Measurements from ENCODE around the gene GJB3. TPM values are rescaled to one million over a fixed set of nuclear protein-coding genes. Genes with fewer than 3 reads are reported as not detected.

GJB3 gene
- polyA plus RNA-seq, 4 donors: 0.67 to 1.9 (median 0.78) TPM; not detected in 1

- DNase-seq (no peak), FAIRE-seq (no peak)
- no peaks in the 10 kb centered on the region for H3K27me3 ChIP-seq (ENCODE audit: control insufficient read depth in 3 of 3, insufficient read depth in 3 of 3, low read length in 3 of 3)
- H3K36me3 ChIP-seq (ENCODE audit: control insufficient read depth in 3 of 3, insufficient read depth in 2 of 3, low read depth in 1 of 3, low read length in 3 of 3): no peaks in the 10 kb centered on the region
- peaks cover 0 to 13% (median 0%) of the 10 kb centered on the region in 3 donors for H3K4me1 ChIP-seq (ENCODE audit: control insufficient read depth in 3 of 3, insufficient read depth in 2 of 3, low read depth in 1 of 3, low read length in 2 of 3)
- no peak overlapping the region for H3K4me3 ChIP-seq (ENCODE audit: low read depth in 1 of 3, low read length in 3 of 3)
- no peaks in the 10 kb centered on the region for H3K9me3 ChIP-seq (ENCODE audit: control insufficient read depth in 2 of 2, insufficient read depth in 1 of 2, low read depth in 1 of 2, low read length in 1 of 2)
- 59 to 76% (median 70%) methylated on average over 3 of the region's 3 CpGs for WGBS, 3 donors
- H3K27ac ChIP-seq (ENCODE audit: low read depth in 1 of 3, low read length in 2 of 3): no peak overlapping the region
Measured at GRCh38 chr1:34744851-34745250, 36.2 kb upstream of the GJB3 start.

DNA sequence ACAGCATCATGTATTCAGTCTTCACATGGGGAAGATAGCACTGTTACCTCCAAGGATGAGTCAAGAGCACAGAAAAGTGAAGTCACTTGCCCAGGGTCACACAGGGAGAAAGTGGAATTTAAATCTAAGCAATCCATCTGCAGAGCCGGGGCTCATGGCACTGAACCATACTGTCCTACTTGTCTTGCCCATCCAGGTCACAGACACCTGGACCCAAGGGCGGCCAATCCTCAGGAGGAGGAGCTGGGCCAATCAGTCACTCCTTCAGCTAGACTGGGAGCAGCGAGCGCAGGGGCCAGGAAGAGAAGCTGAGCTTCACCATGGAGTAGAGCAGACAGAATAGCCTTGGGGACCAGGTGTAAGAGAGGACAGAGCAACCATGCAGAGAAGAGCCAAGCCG, 35.3 kb upstream of the GJB3 start:
- 83 to 88% (median 86%) methylated on average over 5 of the region's 5 CpGs for WGBS, 3 donors
- Histone ChIP-seq H3K9me3 (ENCODE audit: control insufficient read depth in 2 of 2, insufficient read depth in 1 of 2, low read depth in 1 of 2, low read length in 1 of 2) (no peaks in the 10 kb centered on the region), H3K4me1 (ENCODE audit: control insufficient read depth in 3 of 3, insufficient read depth in 2 of 3, low read depth in 1 of 3, low read length in 2 of 3) (peaks cover 0 to 13% (median 0%) of the 10 kb centered on the region in 3 donors), H3K4me3 (ENCODE audit: low read depth in 1 of 3, low read length in 3 of 3) (no peak overlapping the region), H3K27ac (ENCODE audit: low read depth in 1 of 3, low read length in 2 of 3) (no peak overlapping the region), H3K27me3 (ENCODE audit: control insufficient read depth in 3 of 3, insufficient read depth in 3 of 3, low read length in 3 of 3) (no peaks in the 10 kb centered on the region), H3K36me3 (ENCODE audit: control insufficient read depth in 3 of 3, insufficient read depth in 2 of 3, low read depth in 1 of 3, low read length in 3 of 3) (no peaks in the 10 kb centered on the region)
- no peak for DNase-seq
- no peak for FAIRE-seq

- Histone ChIP-seq H3K36me3 (ENCODE audit: control insufficient read depth in 3 of 3, insufficient read depth in 2 of 3, low read depth in 1 of 3, low read length in 3 of 3) (no peaks in the 10 kb centered on the region), H3K4me1 (ENCODE audit: control insufficient read depth in 3 of 3, insufficient read depth in 2 of 3, low read depth in 1 of 3, low read length in 2 of 3) (peaks cover 0 to 13% (median 0%) of the 10 kb centered on the region in 3 donors), H3K27me3 (ENCODE audit: control insufficient read depth in 3 of 3, insufficient read depth in 3 of 3, low read length in 3 of 3) (no peaks in the 10 kb centered on the region), H3K4me3 (ENCODE audit: low read depth in 1 of 3, low read length in 3 of 3) (no peak overlapping the region), H3K27ac (ENCODE audit: low read depth in 1 of 3, low read length in 2 of 3) (no peak overlapping the region), H3K9me3 (ENCODE audit: control insufficient read depth in 2 of 2, insufficient read depth in 1 of 2, low read depth in 1 of 2, low read length in 1 of 2) (no peaks in the 10 kb centered on the region)
- DNase-seq (no peak), FAIRE-seq (no peak)
- WGBS, 3 donors: 86 to 90% (median 90%) methylated on average over 4 of the region's 4 CpGs
Measured at GRCh38 chr1:34746101-34746500, 34.9 kb upstream of the GJB3 start.

DNA sequence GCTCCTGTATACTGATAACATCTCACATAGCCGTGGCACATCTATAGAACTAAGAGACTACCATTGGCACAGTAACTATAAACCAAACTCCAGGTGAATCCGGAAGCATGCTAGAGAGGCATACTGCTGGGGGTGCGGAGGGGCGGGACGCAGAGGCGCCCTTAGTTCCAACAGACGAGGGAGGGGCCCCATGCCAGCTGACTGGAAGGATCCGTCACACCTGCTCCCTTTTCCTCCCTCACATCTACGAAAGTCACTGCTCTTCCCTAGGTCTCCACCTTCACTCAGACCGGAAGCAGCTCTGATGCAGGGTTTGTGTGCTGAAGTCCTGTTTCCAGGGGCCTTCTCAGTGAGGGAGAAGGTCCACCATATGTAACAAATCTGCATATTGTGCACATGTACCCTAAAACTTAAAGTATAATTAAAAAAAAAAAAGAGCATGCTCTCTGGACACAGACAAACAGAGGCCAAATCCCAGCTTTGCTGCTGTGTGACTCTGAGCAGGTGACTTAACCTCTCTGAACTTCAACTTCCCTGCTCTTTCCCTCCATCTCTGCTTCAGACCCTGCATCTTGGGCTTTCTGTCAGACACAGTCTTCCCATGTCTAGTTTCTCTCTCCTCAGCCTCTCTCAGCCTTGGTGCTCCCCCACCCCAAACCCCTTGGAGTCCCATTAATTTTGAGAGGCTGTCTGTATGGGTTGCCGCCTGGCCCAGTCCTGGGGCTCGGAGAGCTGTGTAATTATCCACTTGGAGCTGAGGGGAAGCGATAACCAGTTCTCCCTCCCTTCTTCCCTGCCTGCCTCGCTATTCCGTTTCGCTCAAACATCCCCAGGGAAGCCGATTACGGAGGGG, 34.0 kb upstream of the GJB3 start:
- WGBS, 3 donors: 40 to 58% (median 57%) methylated on average over 18 of the region's 18 CpGs
- DNase-seq: peak in 1 of 2 donors; percentile 66
- H3K4me3 ChIP-seq (ENCODE audit: low read depth in 1 of 3, low read length in 3 of 3): no peak overlapping the region
- no peaks in the 10 kb centered on the region for H3K27me3 ChIP-seq (ENCODE audit: control insufficient read depth in 3 of 3, insufficient read depth in 3 of 3, low read length in 3 of 3)
- no peaks in the 10 kb centered on the region for H3K36me3 ChIP-seq (ENCODE audit: control insufficient read depth in 3 of 3, insufficient read depth in 2 of 3, low read depth in 1 of 3, low read length in 3 of 3)
- FAIRE-seq: no peak
- H3K4me1 ChIP-seq (ENCODE audit: control insufficient read depth in 3 of 3, insufficient read depth in 2 of 3, low read depth in 1 of 3, low read length in 2 of 3): peaks cover 0 to 10% (median 0%) of the 10 kb centered on the region in 3 donors
- no peak overlapping the region for H3K27ac ChIP-seq (ENCODE audit: low read depth in 1 of 3, low read length in 2 of 3)
- H3K9me3 ChIP-seq (ENCODE audit: control insufficient read depth in 2 of 2, insufficient read depth in 1 of 2, low read depth in 1 of 2, low read length in 1 of 2): no peaks in the 10 kb centered on the region

DNA sequence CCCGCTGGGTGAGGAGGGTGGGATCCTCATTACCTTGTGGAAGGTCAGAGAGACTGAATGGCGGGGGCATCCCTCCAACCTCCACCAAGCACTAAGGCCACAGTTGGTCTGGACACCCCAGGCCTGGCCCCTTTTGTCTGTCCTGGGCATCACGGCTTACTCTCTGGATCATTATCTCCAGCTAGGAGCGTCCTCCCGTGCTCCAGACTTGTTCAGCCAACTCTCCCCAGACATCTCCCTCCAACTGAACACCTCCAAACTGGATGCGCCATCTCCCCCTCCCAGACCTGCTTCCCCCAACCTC, 33.4 kb upstream of the GJB3 start:
- no peak for DNase-seq
- no peaks in the 10 kb centered on the region for H3K27me3 ChIP-seq (ENCODE audit: control insufficient read depth in 3 of 3, insufficient read depth in 3 of 3, low read length in 3 of 3)
- H3K4me3 ChIP-seq (ENCODE audit: low read depth in 1 of 3, low read length in 3 of 3): no peak overlapping the region
- FAIRE-seq: no peak
- no peak overlapping the region for H3K27ac ChIP-seq (ENCODE audit: low read depth in 1 of 3, low read length in 2 of 3)
- peaks cover 0 to 4% (median 0%) of the 10 kb centered on the region in 3 donors for H3K4me1 ChIP-seq (ENCODE audit: control insufficient read depth in 3 of 3, insufficient read depth in 2 of 3, low read depth in 1 of 3, low read length in 2 of 3)
- no peaks in the 10 kb centered on the region for H3K9me3 ChIP-seq (ENCODE audit: control insufficient read depth in 2 of 2, insufficient read depth in 1 of 2, low read depth in 1 of 2, low read length in 1 of 2)
- no peaks in the 10 kb centered on the region for H3K36me3 ChIP-seq (ENCODE audit: control insufficient read depth in 3 of 3, insufficient read depth in 2 of 3, low read depth in 1 of 3, low read length in 3 of 3)
- 51 to 72% (median 68%) methylated on average over 6 of the region's 6 CpGs for WGBS, 3 donors

- no peaks in the 10 kb centered on the region for H3K27me3 ChIP-seq (ENCODE audit: control insufficient read depth in 3 of 3, insufficient read depth in 3 of 3, low read length in 3 of 3)
- FAIRE-seq: no peak
Measured at GRCh38 chr1:34749992-34750391, 31.0 kb upstream of the GJB3 start.

GRCh38 chr1:34750610-34751009, 30.4 kb upstream of the GJB3 start:
- DNase-seq (no peak), FAIRE-seq (no peak)
- no peak overlapping the region for H3K4me3 ChIP-seq (ENCODE audit: low read depth in 1 of 3, low read length in 3 of 3)
- H3K27ac ChIP-seq (ENCODE audit: low read depth in 1 of 3, low read length in 2 of 3): no peak overlapping the region
- H3K27me3 ChIP-seq (ENCODE audit: control insufficient read depth in 3 of 3, insufficient read depth in 3 of 3, low read length in 3 of 3): no peaks in the 10 kb centered on the region
- no peaks in the 10 kb centered on the region for H3K36me3 ChIP-seq (ENCODE audit: control insufficient read depth in 3 of 3, insufficient read depth in 2 of 3, low read depth in 1 of 3, low read length in 3 of 3)
- H3K9me3 ChIP-seq (ENCODE audit: control insufficient read depth in 2 of 2, insufficient read depth in 1 of 2, low read depth in 1 of 2, low read length in 1 of 2): no peaks in the 10 kb centered on the region
- H3K4me1 ChIP-seq (ENCODE audit: control insufficient read depth in 3 of 3, insufficient read depth in 2 of 3, low read depth in 1 of 3, low read length in 2 of 3): no peaks in the 10 kb centered on the region
- WGBS, 3 donors: 76 to 83% (median 78%) methylated on average over 5 of the region's 5 CpGs

More at GRCh38 chr1:34749992-34750391, 31.0 kb upstream of the GJB3 start:
- 51 to 55% (median 52%) methylated on average over 8 of the region's 8 CpGs for WGBS, 3 donors
- Histone ChIP-seq H3K27ac (ENCODE audit: low read depth in 1 of 3, low read length in 2 of 3) (no peak overlapping the region), H3K9me3 (ENCODE audit: control insufficient read depth in 2 of 2, insufficient read depth in 1 of 2, low read depth in 1 of 2, low read length in 1 of 2) (no peaks in the 10 kb centered on the region), H3K4me1 (ENCODE audit: control insufficient read depth in 3 of 3, insufficient read depth in 2 of 3, low read depth in 1 of 3, low read length in 2 of 3) (no peaks in the 10 kb centered on the region), H3K36me3 (ENCODE audit: control insufficient read depth in 3 of 3, insufficient read depth in 2 of 3, low read depth in 1 of 3, low read length in 3 of 3) (no peaks in the 10 kb centered on the region), H3K4me3 (ENCODE audit: low read depth in 1 of 3, low read length in 3 of 3) (no peak overlapping the region)
- DNase-seq: no peak

- DNase-seq (no peak), FAIRE-seq (no peak)
- no peak overlapping the region for H3K4me3 ChIP-seq (ENCODE audit: low read depth in 1 of 3, low read length in 3 of 3)
- H3K27ac ChIP-seq (ENCODE audit: low read depth in 1 of 3, low read length in 2 of 3): no peak overlapping the region
- WGBS, 3 donors: 85 to 90% (median 88%) methylated on average over 3 of the region's 3 CpGs
- H3K36me3 ChIP-seq (ENCODE audit: control insufficient read depth in 3 of 3, insufficient read depth in 2 of 3, low read depth in 1 of 3, low read length in 3 of 3): no peaks in the 10 kb centered on the region
- no peaks in the 10 kb centered on the region for H3K9me3 ChIP-seq (ENCODE audit: control insufficient read depth in 2 of 2, insufficient read depth in 1 of 2, low read depth in 1 of 2, low read length in 1 of 2)
- H3K27me3 ChIP-seq (ENCODE audit: control insufficient read depth in 3 of 3, insufficient read depth in 3 of 3, low read length in 3 of 3): no peaks in the 10 kb centered on the region
- peaks cover 0 to 2% (median 0%) of the 10 kb centered on the region in 3 donors for H3K4me1 ChIP-seq (ENCODE audit: control insufficient read depth in 3 of 3, insufficient read depth in 2 of 3, low read depth in 1 of 3, low read length in 2 of 3)
Measured at GRCh38 chr1:34753163-34753562, 27.9 kb upstream of the GJB3 start.

All from small intestine (tissue), 7 donors.